Right renal pelvis (tissue), 4 donors: ENCODE data around the gene NR2F6. TPM values are rescaled to one million over a fixed set of nuclear protein-coding genes. Genes with fewer than 3 reads are reported as not detected.
"Not testable (repeated sequence)": the region's sequence is repeated elsewhere in the genome, so short reads cannot be mapped to it uniquely, and the experiment has no call there.

Source experiments
- DNase-seq, 4 donors: peaks; one replicate each; pipeline ENCODE4 v3.0.0-alpha.2; 2013; ENCODE audit warnings: low read depth in 4 of 4, low spot score in 3 of 4, missing footprints in 1 of 4
- polyA plus RNA-seq, 4 donors: library from polyadenylated mRNA; unstranded; fragments of 120-200 nt; gene quantifications; one replicate each; pipeline ENCODE4 v1.2.1, GENCODE V29; 2013; ENCODE audit not compliant: insufficient read length in 4 of 4

The NR2F6 gene
- 10 to 100 TPM; 38.8 to 59.8 (median 40.6) TPM for polyA plus RNA-seq

- no peak for DNase-seq
Observed at GRCh38 chr19:17245535-17245984, at the start of gene NR2F6. Gene NR2F6, minus strand, starts transcription at chr19:17245919. Its CDS starts 699 bp downstream, at chr19:17245220.

GRCh38 chr19:17294051-17294891 is 48.6 kb upstream of the NR2F6 start:
- no peak for DNase-seq

GRCh38 chr19:17293605-17294004 is 47.9 kb upstream of the NR2F6 start:
- no peak for DNase-seq

GRCh38 chr19:17292301-17293074 is 46.8 kb upstream of the NR2F6 start:
- DNase-seq = peak; percentile 64 to 68 (median 65)

GRCh38 chr19:17289489-17289888 is 43.8 kb upstream of the NR2F6 start:
- peak in 2 of 4 donors; percentile 42 to 53 for DNase-seq

GRCh38 chr19:17286752-17287151 is 41.0 kb upstream of the NR2F6 start:
- DNase-seq = no peak

- no peak for DNase-seq
Observed at GRCh38 chr19:17286263-17286662, 40.5 kb upstream of the NR2F6 start.

GRCh38 chr19:17285415-17286135 is 39.9 kb upstream of the NR2F6 start:
- no peak for DNase-seq

- DNase-seq = no peak
Observed at GRCh38 chr19:17283504-17283996, 37.8 kb upstream of the NR2F6 start.

GRCh38 chr19:17282488-17283125 is 36.9 kb upstream of the NR2F6 start:
- peak; percentile 54 to 73 (median 66) for DNase-seq

- DNase-seq = no peak
Observed at GRCh38 chr19:17281391-17282304, 35.9 kb upstream of the NR2F6 start, which contains the start of gene ANKLE1. Gene ANKLE1, plus strand, starts transcription at chr19:17281901. Its CDS starts 20 bp downstream, at chr19:17281921.

GRCh38 chr19:17279436-17279835 is 33.7 kb upstream of the NR2F6 start:
- no peak for DNase-seq

- no peak for DNase-seq
Observed at GRCh38 chr19:17275441-17276175, 29.9 kb upstream of the NR2F6 start.

GRCh38 chr19:17274892-17275291 is 29.2 kb upstream of the NR2F6 start:
- not testable (repeated sequence) for DNase-seq

- no peak for DNase-seq
Observed at GRCh38 chr19:17268754-17269153, 23.0 kb upstream of the NR2F6 start.

GRCh38 chr19:17266975-17267788 is 21.5 kb upstream of the NR2F6 start, which contains the start of gene BABAM1:
Gene BABAM1, plus strand, starts transcription at chr19:17267443. Its CDS starts 1,364 bp downstream, at chr19:17268807.
- peak; percentile 92 to 98 (median 96) for DNase-seq

- DNase-seq = no peak
Observed at GRCh38 chr19:17266589-17266974, 20.9 kb upstream of the NR2F6 start.
